ENCODE measurements around the gene PIGM.

Gene PIGM

GRCh38 chr1:159986093-159986492 is 45.7 kb downstream of the PIGM start:
- Histone ChIP-seq H3K27ac (no peak overlapping the region), H3K4me1 (no peaks in the 10 kb centered on the region), H3K27me3 (ENCODE audit: control insufficient read depth, insufficient read depth, low read length) (no peaks in the 10 kb centered on the region), H3K79me2 (no peaks in the 10 kb centered on the region), H3K36me3 (ENCODE audit: control insufficient read depth, insufficient read depth, low read length) (no peaks in the 10 kb centered on the region), H3K4me2 (ENCODE audit: low read length) (no peak overlapping the region), H3K9me3 (ENCODE audit: control insufficient read depth, low read length) (no peaks in the 10 kb centered on the region), H3K4me3 (ENCODE audit: low read depth, low read length) (no peak overlapping the region), H2AFZ (no peak overlapping the region), H3K9ac (no peak overlapping the region)
- TF ChIP-seq CTCF (IDR thresholded peaks at IDR 0.05), result no peak

GRCh38 chr1:159985473-159985872 is 46.3 kb downstream of the PIGM start:
- Histone ChIP-seq H3K36me3 (ENCODE audit: control insufficient read depth, insufficient read depth, low read length) (no peaks in the 10 kb centered on the region), H3K79me2 (no peaks in the 10 kb centered on the region), H3K4me3 (ENCODE audit: low read depth, low read length) (no peak overlapping the region), H2AFZ (no peak overlapping the region), H3K4me1 (no peaks in the 10 kb centered on the region), H3K27me3 (ENCODE audit: control insufficient read depth, insufficient read depth, low read length) (no peaks in the 10 kb centered on the region), H3K27ac (no peak overlapping the region), H3K9ac (no peak overlapping the region), H3K9me3 (ENCODE audit: control insufficient read depth, low read length) (no peaks in the 10 kb centered on the region), H3K4me2 (ENCODE audit: low read length) (no peak overlapping the region)
- TF ChIP-seq CTCF (IDR thresholded peaks at IDR 0.05), result no peak

GRCh38 chr1:159983681-159984080 is 48.1 kb downstream of the PIGM start:
- Histone ChIP-seq H3K9ac (no peak overlapping the region), H3K27ac (no peak overlapping the region), H3K4me1 (no peaks in the 10 kb centered on the region), H3K27me3 (ENCODE audit: control insufficient read depth, insufficient read depth, low read length) (no peaks in the 10 kb centered on the region), H2AFZ (no peak overlapping the region), H3K4me3 (ENCODE audit: low read depth, low read length) (no peak overlapping the region), H3K79me2 (no peaks in the 10 kb centered on the region), H3K36me3 (ENCODE audit: control insufficient read depth, insufficient read depth, low read length) (no peaks in the 10 kb centered on the region), H3K9me3 (ENCODE audit: control insufficient read depth, low read length) (no peaks in the 10 kb centered on the region), H3K4me2 (ENCODE audit: low read length) (no peak overlapping the region)
- no peak for TF ChIP-seq CTCF (IDR thresholded peaks at IDR 0.05)

GRCh38 chr1:159982280-159982679 is 49.5 kb downstream of the PIGM start:
- Histone ChIP-seq H3K27me3 (ENCODE audit: control insufficient read depth, insufficient read depth, low read length) (no peaks in the 10 kb centered on the region), H3K4me1 (no peaks in the 10 kb centered on the region), H3K27ac (no peak overlapping the region), H3K4me2 (ENCODE audit: low read length) (no peak overlapping the region), H3K4me3 (ENCODE audit: low read depth, low read length) (no peak overlapping the region), H2AFZ (no peak overlapping the region), H3K9ac (no peak overlapping the region), H3K79me2 (no peaks in the 10 kb centered on the region), H3K36me3 (ENCODE audit: control insufficient read depth, insufficient read depth, low read length) (no peaks in the 10 kb centered on the region), H3K9me3 (ENCODE audit: control insufficient read depth, low read length) (no peaks in the 10 kb centered on the region)
- TF ChIP-seq CTCF (IDR thresholded peaks at IDR 0.05), result no peak

- TF ChIP-seq CTCF (IDR thresholded peaks at IDR 0.05), result no peak
- no peak overlapping the region for H2AFZ ChIP-seq
- no peaks in the 10 kb centered on the region for H3K9me3 ChIP-seq (ENCODE audit: control insufficient read depth, low read length)
- no peaks in the 10 kb centered on the region for H3K79me2 ChIP-seq
- H3K4me2 ChIP-seq (ENCODE audit: low read length), result no peak overlapping the region
- H3K9ac ChIP-seq, result no peak overlapping the region
- no peaks in the 10 kb centered on the region for H3K4me1 ChIP-seq
- no peak overlapping the region for H3K27ac ChIP-seq
- H3K4me3 ChIP-seq (ENCODE audit: low read depth, low read length), result no peak overlapping the region
- no peaks in the 10 kb centered on the region for H3K27me3 ChIP-seq (ENCODE audit: control insufficient read depth, insufficient read depth, low read length)
- no peaks in the 10 kb centered on the region for H3K36me3 ChIP-seq (ENCODE audit: control insufficient read depth, insufficient read depth, low read length)
Observed at GRCh38 chr1:159981351-159982055, 50.3 kb downstream of the PIGM start.

All from parathyroid adenoma (tissue), 2 donors.